ENCODE data around the gene MAN1C1. TPM values are rescaled to one million over a fixed set of nuclear protein-coding genes. Genes with fewer than 3 reads are reported as not detected.

Gene MAN1C1
- total and polyA plus RNA-seq, 10 of the 15 experiments (the other 5 are each of a cell fraction or from before 2014, with no cell fraction given), result 0.12 to 0.56 (median 0.22) TPM; not detected in 3

DNA sequence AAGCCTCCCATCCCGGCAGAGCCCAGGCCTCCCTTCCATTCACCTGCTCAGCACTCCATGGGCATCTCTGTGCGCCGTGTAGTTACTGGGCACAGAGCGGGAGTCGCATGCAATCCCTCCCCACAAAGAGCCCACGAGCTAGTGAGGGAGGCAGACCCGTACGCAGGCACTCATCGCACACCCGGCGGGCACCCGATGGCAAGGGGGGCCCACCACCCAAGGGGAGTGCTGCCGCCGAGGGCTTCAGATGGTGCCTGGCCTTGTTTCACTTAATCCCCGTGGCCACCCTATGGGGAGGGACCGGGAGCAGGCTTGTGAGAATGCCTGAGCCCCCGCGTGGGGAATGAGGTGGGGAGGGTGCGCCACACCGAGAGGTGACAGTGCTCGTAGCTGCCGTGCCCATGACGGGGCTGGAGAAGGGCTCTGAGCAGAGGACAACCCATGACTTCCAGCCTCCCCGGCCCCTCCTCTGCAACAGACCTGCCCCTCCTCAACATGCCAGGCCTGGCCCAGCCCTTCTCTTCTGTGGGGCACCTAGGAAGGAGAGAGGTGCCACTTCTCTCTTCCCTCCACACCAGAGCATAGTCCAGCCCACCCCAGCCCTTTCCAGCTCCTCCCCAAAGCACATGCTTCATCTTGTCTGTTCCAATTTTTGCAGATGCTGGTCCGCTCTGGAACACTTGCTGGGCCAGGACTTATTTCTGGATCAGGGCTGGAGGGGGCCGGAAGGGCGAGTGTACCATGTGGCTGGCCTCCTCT is 153.2 kb downstream of the MAN1C1 start:
- FAIRE-seq (no peak), ATAC-seq (no peak), DNase-seq (ENCODE audit: low read depth, low spot score) (no peak)
- no peak overlapping the region for H2AFZ ChIP-seq (ENCODE audit: control insufficient read depth, low read depth, low read length)
- H3K79me2 ChIP-seq (ENCODE audit: control insufficient read depth, insufficient read depth, low read length), result no peaks in the 10 kb centered on the region
- no peaks in the 10 kb centered on the region for H3K36me3 ChIP-seq (ENCODE audit: control insufficient read depth in 2 of 2, insufficient read depth in 2 of 2, low read length in 1 of 2)
- 75% methylated on average over 27 of the region's 27 CpGs for WGBS (ENCODE audit: insufficient coverage, insufficient replicate concordance, low lambda C conversion rate, missing lambda C conversion rate)
- intact Hi-C loops (cut with micrococcal nuclease; ENCODE audit: unreplicated experiment) (no loop called here), in situ Hi-C loops (cut with MboI) (no loop called here)
- POLR2A ChIA-PET, result interaction anchor here (0.5 kb wide), 1 partner anchor 207 kb away, joined by 5 read pairs; no protein-coding TSS in a partner anchor
- RAD21 ChIA-PET (ENCODE audit: unreplicated experiment), result no interaction called here
- no peak overlapping the region for H3K4me2 ChIP-seq (ENCODE audit: control insufficient read depth, insufficient read depth)
- peaks cover 8% of the 10 kb centered on the region for H3K4me1 ChIP-seq (ENCODE audit: control insufficient read depth, insufficient read depth, low read length)
- no TSS peak for BruUV-seq (replicated peaks)
- SMC1A ChIA-PET (ENCODE audit: uncharacterized antibody, unreplicated experiment), result no interaction called here
- CTCF ChIA-PET, result interaction anchor here (0.6 kb wide), 1 partner anchor 162 kb away, joined by 3 read pairs; no protein-coding TSS in a partner anchor
- no peaks in the 10 kb centered on the region for H4K20me1 ChIP-seq (ENCODE audit: control insufficient read depth, insufficient read depth)
- H3K27ac ChIP-seq (ENCODE audit: control insufficient read depth, insufficient read depth), result no peak overlapping the region
- no peak for TF ChIP-seq LARP7 (IDR thresholded peaks at IDR 0.05)
- TF ChIP-seq, protein P1, sequence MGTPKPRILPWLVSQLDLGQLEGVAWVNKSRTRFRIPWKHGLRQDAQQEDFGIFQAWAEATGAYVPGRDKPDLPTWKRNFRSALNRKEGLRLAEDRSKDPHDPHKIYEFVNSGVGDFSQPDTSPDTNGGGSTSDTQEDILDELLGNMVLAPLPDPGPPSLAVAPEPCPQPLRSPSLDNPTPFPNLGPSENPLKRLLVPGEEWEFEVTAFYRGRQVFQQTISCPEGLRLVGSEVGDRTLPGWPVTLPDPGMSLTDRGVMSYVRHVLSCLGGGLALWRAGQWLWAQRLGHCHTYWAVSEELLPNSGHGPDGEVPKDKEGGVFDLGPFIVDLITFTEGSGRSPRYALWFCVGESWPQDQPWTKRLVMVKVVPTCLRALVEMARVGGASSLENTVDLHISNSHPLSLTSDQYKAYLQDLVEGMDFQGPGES (IDR thresholded peaks at IDR 0.05), result no peak
- H3K4me3 ChIP-seq, result no peak overlapping the region
- H3K9ac ChIP-seq (ENCODE audit: control insufficient read depth, insufficient read depth, low read length), result no peak overlapping the region
- no peaks in the 10 kb centered on the region for H3K9me3 ChIP-seq (replicated peaks; ENCODE audit: control insufficient read depth, insufficient read depth, low read length)
- peaks cover 2 to 5% of the 10 kb centered on the region in 2 experiments; a peak in 1 of 4 replicates for H3K27me3 ChIP-seq (replicated peaks in 1 of 2; ENCODE audit: control insufficient read depth in 2 of 2, insufficient read depth in 2 of 2, low read length in 1 of 2)

DNA sequence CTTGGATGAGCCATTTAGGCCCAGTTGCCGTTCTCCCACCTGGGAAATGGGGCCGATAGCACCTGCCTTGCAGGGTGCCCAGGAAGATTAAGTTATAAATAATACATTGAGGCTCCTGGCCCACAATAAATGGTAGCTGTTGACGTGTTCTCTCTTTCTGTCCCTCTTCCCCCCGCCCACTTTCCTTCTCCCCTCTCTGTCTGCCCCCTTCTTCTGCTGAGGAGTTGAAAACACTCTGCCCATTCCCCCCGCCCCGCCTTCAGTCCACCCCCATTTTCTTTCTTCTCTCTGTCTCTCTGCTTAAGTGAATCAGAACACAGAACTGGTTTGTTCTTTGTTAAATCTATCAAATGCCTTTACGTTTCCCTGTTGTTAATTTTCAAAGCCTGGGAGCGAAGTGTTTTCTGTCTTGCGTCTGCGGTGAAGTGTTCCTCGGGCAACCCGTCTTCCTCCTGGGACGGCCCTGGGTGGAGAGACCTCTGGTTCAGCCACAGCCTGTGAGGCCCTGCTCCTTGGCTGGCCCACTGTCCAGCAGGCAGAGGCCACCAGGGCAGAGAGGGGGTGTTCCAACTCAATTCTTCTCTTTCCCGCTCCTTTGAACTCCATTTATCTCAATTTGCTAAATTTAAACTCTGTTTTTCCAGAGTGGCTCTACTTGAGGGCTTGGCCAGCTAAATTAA is 154.1 kb downstream of the MAN1C1 start:
- no peaks in the 10 kb centered on the region for H4K20me1 ChIP-seq (ENCODE audit: control insufficient read depth, insufficient read depth)
- in situ Hi-C loops (cut with MboI) (no loop called here), intact Hi-C loops (cut with micrococcal nuclease; ENCODE audit: unreplicated experiment) (no loop called here)
- H3K36me3 ChIP-seq (ENCODE audit: control insufficient read depth in 2 of 2, insufficient read depth in 2 of 2, low read length in 1 of 2), result no peaks in the 10 kb centered on the region
- ChIA-PET POLR2A (interaction anchor here (0.5 kb wide), 1 partner anchor 207 kb away, joined by 5 read pairs; no protein-coding TSS in a partner anchor), CTCF (interaction anchor here (0.6 kb wide), 1 partner anchor 163 kb away, joined by 3 read pairs; no protein-coding TSS in a partner anchor), RAD21 (ENCODE audit: unreplicated experiment) (no interaction called here), SMC1A (ENCODE audit: uncharacterized antibody, unreplicated experiment) (no interaction called here)
- no peaks in the 10 kb centered on the region for H3K79me2 ChIP-seq (ENCODE audit: control insufficient read depth, insufficient read depth, low read length)
- FAIRE-seq, result no peak
- H3K27ac ChIP-seq (ENCODE audit: control insufficient read depth, insufficient read depth), result no peak overlapping the region
- H2AFZ ChIP-seq (ENCODE audit: control insufficient read depth, low read depth, low read length), result no peak overlapping the region
- no peak overlapping the region for H3K4me3 ChIP-seq
- H3K4me1 ChIP-seq (ENCODE audit: control insufficient read depth, insufficient read depth, low read length), result peaks cover 13% of the 10 kb centered on the region
- H3K9ac ChIP-seq (ENCODE audit: control insufficient read depth, insufficient read depth, low read length), result no peak overlapping the region
- DNase-seq (ENCODE audit: low read depth, low spot score), result no peak
- WGBS (ENCODE audit: insufficient coverage, insufficient replicate concordance, low lambda C conversion rate, missing lambda C conversion rate), result 46% methylated on average over 13 of the region's 14 CpGs
- no peaks in the 10 kb centered on the region for H3K9me3 ChIP-seq (replicated peaks; ENCODE audit: control insufficient read depth, insufficient read depth, low read length)
- no TSS peak for BruUV-seq (replicated peaks)
- no peak for ATAC-seq
- H3K4me2 ChIP-seq (ENCODE audit: control insufficient read depth, insufficient read depth), result no peak overlapping the region
- H3K27me3 ChIP-seq (replicated peaks in 1 of 2; ENCODE audit: control insufficient read depth in 2 of 2, insufficient read depth in 2 of 2, low read length in 1 of 2), result peaks cover 2 to 5% of the 10 kb centered on the region in 2 experiments; a peak in 1 of 4 replicates
- TF ChIP-seq CHD2 (IDR thresholded peaks at IDR 0.05; ENCODE audit: borderline replicate concordance, low read depth, low read length) (no peak), CBX5 (IDR thresholded peaks at IDR 0.05; ENCODE audit: low read depth) (no peak), MEF2B (IDR thresholded peaks at IDR 0.05; ENCODE audit: partially characterized antibody, poor library complexity, severe bottlenecking) (no peak), POLR2AphosphoS5 (IDR thresholded peaks at IDR 0.05; ENCODE audit: low read length) (no peak), JUNB (IDR thresholded peaks at IDR 0.05) (no peak), YY1 (IDR thresholded peaks at IDR 0.05; ENCODE audit: low read depth, low read length) (no peak), PAX5 (IDR thresholded peaks at IDR 0.05; ENCODE audit: borderline replicate concordance, low read depth, low read length) (no peak), NFYA (IDR thresholded peaks at IDR 0.05; ENCODE audit: borderline replicate concordance, low read depth, low read length) (no peak), MYB (IDR thresholded peaks at IDR 0.05; ENCODE audit: borderline replicate concordance, low read depth, low read length) (no peak)
- TF ChIP-seq, protein P2, sequence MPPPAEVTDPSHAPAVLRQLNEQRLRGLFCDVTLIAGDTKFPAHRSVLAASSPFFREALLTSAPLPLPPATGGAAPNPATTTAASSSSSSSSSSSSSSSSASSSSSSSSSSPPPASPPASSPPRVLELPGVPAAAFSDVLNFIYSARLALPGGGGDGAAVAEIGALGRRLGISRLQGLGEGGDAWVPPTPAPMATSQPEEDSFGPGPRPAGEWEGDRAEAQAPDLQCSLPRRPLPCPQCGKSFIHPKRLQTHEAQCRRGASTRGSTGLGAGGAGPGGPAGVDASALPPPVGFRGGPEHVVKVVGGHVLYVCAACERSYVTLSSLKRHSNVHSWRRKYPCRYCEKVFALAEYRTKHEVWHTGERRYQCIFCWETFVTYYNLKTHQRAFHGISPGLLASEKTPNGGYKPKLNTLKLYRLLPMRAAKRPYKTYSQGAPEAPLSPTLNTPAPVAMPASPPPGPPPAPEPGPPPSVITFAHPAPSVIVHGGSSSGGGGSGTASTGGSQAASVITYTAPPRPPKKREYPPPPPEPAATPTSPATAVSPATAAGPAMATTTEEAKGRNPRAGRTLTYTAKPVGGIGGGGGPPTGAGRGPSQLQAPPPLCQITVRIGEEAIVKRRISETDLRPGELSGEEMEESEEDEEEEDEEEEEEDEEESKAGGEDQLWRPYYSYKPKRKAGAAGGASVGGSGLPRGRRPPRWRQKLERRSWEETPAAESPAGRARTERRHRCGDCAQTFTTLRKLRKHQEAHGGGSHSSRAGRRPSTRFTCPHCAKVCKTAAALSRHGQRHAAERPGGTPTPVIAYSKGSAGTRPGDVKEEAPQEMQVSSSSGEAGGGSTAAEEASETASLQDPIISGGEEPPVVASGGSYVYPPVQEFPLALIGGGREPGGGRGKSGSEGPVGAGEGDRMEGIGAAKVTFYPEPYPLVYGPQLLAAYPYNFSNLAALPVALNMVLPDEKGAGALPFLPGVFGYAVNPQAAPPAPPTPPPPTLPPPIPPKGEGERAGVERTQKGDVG (CRISPR knock-in tag; IDR thresholded peaks at IDR 0.05), result no peak

Measured in GM12878 (cell line).